Stimulated activated CD8-positive, alpha-beta memory T cell treated with anti-CD3 and anti-CD28 coated beads, Interleukin-7, amount 100 ng/mL, for 48 hours (primary cell): ENCODE results near the gene NOTCH1.

ENCODE experiments used
- DNase-seq, 2 donors: peaks; one replicate each; pipeline ENCODE4 v3.0.0-alpha.2; 2020; ENCODE audit warnings: low read depth in 1 of 2; ENCODE audit errors: extremely low read depth in 1 of 2

The NOTCH1 gene

DNA sequence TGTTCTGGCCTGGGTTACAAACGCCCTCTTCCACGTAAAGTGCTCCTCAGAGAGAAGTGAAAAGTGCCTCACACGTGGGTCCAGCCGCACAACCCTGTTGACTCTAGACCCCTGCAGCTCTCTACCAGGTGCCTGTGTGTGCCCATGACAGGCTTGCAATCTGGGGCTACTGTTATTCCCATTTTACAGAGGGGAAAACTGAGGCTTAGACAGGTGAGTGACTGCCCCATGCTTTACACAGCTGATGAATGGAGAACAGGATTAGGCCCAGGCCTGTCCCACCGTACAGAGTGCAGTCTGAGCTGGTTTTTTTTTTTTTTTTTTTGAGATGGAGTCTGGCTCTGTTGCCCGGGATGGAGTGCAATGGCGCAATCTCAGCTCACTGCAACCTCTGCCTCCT lies 100.0 kb downstream of the NOTCH1 start:
- no peak for DNase-seq
